ENCODE measurements around the gene TDRD10.
"Not testable (repeated sequence)": the region's sequence is repeated elsewhere in the genome, so short reads cannot be mapped to it uniquely, and the experiment has no call there.

The TDRD10 gene

GRCh38 chr1:154517661-154518060, 15.6 kb downstream of the TDRD10 start:
- DNase-seq (ENCODE audit: low read depth), result no peak

- no peak for DNase-seq (ENCODE audit: low read depth)
Measured at GRCh38 chr1:154519591-154519991, 17.6 kb downstream of the TDRD10 start.

GRCh38 chr1:154520333-154520732, 18.3 kb downstream of the TDRD10 start:
- DNase-seq (ENCODE audit: low read depth), result no peak

GRCh38 chr1:154521695-154522094, 19.7 kb downstream of the TDRD10 start:
- no peak for DNase-seq (ENCODE audit: low read depth)

- DNase-seq (ENCODE audit: low read depth), result no peak
Measured at GRCh38 chr1:154524881-154525280, 22.9 kb downstream of the TDRD10 start.

GRCh38 chr1:154527192-154527591, 25.2 kb downstream of the TDRD10 start:
- DNase-seq (ENCODE audit: low read depth), result no peak

- no peak for DNase-seq (ENCODE audit: low read depth)
Measured at GRCh38 chr1:154529308-154529707, 27.3 kb downstream of the TDRD10 start.

GRCh38 chr1:154531950-154532349, 29.9 kb downstream of the TDRD10 start:
- not testable (repeated sequence) for DNase-seq (ENCODE audit: low read depth)

- no peak for DNase-seq (ENCODE audit: low read depth)
Measured at GRCh38 chr1:154533952-154534844, 32.2 kb downstream of the TDRD10 start.

GRCh38 chr1:154536570-154536969, 34.6 kb downstream of the TDRD10 start:
- DNase-seq (ENCODE audit: low read depth), result no peak

- DNase-seq (ENCODE audit: low read depth), result no peak
Measured at GRCh38 chr1:154539486-154540483, 37.8 kb downstream of the TDRD10 start.

- DNase-seq (ENCODE audit: low read depth), result no peak
Measured at GRCh38 chr1:154541231-154541630, 39.2 kb downstream of the TDRD10 start.

GRCh38 chr1:154546264-154547063, 44.4 kb downstream of the TDRD10 start:
- peak; percentile 14 for DNase-seq (ENCODE audit: low read depth)

GRCh38 chr1:154547105-154547732, 45.2 kb downstream of the TDRD10 start:
- DNase-seq (ENCODE audit: low read depth), result no peak

GRCh38 chr1:154548028-154548427, 46.0 kb downstream of the TDRD10 start:
- DNase-seq (ENCODE audit: low read depth), result no peak

- DNase-seq (ENCODE audit: low read depth), result no peak
Measured at GRCh38 chr1:154549202-154549770, 47.3 kb downstream of the TDRD10 start.

GRCh38 chr1:154550070-154550469, 48.1 kb downstream of the TDRD10 start:
- no peak for DNase-seq (ENCODE audit: low read depth)

GRCh38 chr1:154550657-154551056, 48.6 kb downstream of the TDRD10 start:
- no peak for DNase-seq (ENCODE audit: low read depth)

- DNase-seq (ENCODE audit: low read depth), result no peak
Measured at GRCh38 chr1:154551474-154551873, 49.5 kb downstream of the TDRD10 start.

GRCh38 chr1:154552036-154552435, 50.0 kb downstream of the TDRD10 start:
- no peak for DNase-seq (ENCODE audit: low read depth)
